ENCODE measurements around the gene CWF19L2. TPM values are rescaled to one million over a fixed set of nuclear protein-coding genes. Genes with fewer than 3 reads are reported as not detected.

The CWF19L2 gene
- total RNA-seq, 4 donors from 2014 or later = 6.9 to 36.4 (median 13.0) TPM

DNA sequence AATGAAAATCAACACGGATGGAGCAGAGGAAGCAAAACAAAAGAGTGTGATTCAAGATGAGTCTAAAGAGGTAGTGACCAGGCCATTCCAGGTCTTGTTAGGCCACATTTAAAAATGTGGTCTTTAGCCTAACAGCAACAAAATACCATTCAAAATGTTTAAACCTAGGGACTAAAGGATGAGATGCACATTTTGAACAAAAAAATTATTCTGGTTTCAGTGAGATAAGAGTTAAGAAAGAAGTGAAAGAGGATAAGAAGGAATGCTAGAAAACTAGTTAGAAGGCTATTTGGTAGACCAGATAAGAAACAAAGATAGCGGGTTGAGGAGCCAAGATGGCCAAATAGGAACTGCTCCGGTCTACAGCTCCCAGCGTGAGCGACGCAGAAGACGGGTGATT lies 85.2 kb downstream of the CWF19L2 start:
- H3K27me3 ChIP-seq = no peaks in the 10 kb centered on the region
- 83% methylated on average over 7 of the region's 7 CpGs for WGBS
- no peak overlapping the region for H3K27ac ChIP-seq
- no peak for DNase-seq (ENCODE audit: low spot score in 2 of 2)
- H3K4me1 ChIP-seq = no peaks in the 10 kb centered on the region
- H3K4me3 ChIP-seq = no peak overlapping the region
- no peaks in the 10 kb centered on the region for H3K36me3 ChIP-seq
- no peaks in the 10 kb centered on the region for H3K9me3 ChIP-seq
- TF ChIP-seq POLR2AphosphoS5 (IDR thresholded peaks at IDR 0.05) (no peak), POLR2A (IDR thresholded peaks at IDR 0.05) (no peak), EP300 (IDR thresholded peaks at IDR 0.05) (no peak)
- TF ChIP-seq, protein P1, sequence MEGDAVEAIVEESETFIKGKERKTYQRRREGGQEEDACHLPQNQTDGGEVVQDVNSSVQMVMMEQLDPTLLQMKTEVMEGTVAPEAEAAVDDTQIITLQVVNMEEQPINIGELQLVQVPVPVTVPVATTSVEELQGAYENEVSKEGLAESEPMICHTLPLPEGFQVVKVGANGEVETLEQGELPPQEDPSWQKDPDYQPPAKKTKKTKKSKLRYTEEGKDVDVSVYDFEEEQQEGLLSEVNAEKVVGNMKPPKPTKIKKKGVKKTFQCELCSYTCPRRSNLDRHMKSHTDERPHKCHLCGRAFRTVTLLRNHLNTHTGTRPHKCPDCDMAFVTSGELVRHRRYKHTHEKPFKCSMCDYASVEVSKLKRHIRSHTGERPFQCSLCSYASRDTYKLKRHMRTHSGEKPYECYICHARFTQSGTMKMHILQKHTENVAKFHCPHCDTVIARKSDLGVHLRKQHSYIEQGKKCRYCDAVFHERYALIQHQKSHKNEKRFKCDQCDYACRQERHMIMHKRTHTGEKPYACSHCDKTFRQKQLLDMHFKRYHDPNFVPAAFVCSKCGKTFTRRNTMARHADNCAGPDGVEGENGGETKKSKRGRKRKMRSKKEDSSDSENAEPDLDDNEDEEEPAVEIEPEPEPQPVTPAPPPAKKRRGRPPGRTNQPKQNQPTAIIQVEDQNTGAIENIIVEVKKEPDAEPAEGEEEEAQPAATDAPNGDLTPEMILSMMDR (IDR thresholded peaks at IDR 0.05) = no peak

- no peak for DNase-seq (ENCODE audit: low spot score in 2 of 2)
- Histone ChIP-seq H3K27ac (no peak overlapping the region), H3K27me3 (no peaks in the 10 kb centered on the region), H3K9me3 (no peaks in the 10 kb centered on the region), H3K4me3 (no peak overlapping the region), H3K4me1 (no peaks in the 10 kb centered on the region), H3K36me3 (no peaks in the 10 kb centered on the region)
- WGBS = 38% methylated on average over 1 of the region's 1 CpG
- TF ChIP-seq EP300 (IDR thresholded peaks at IDR 0.05) (no peak), POLR2A (IDR thresholded peaks at IDR 0.05) (no peak), POLR2AphosphoS5 (IDR thresholded peaks at IDR 0.05) (no peak)
- TF ChIP-seq, protein P1 (IDR thresholded peaks at IDR 0.05) = no peak
Observed at GRCh38 chr11:107370390-107370789, 87.2 kb downstream of the CWF19L2 start.

GRCh38 chr11:107359701-107360100 lies 97.9 kb downstream of the CWF19L2 start:
- 82% methylated on average over 4 of the region's 4 CpGs for WGBS
- Histone ChIP-seq H3K9me3 (no peaks in the 10 kb centered on the region), H3K36me3 (no peaks in the 10 kb centered on the region), H3K4me3 (no peak overlapping the region), H3K27me3 (no peaks in the 10 kb centered on the region), H3K4me1 (no peaks in the 10 kb centered on the region), H3K27ac (no peak overlapping the region)
- TF ChIP-seq POLR2A (IDR thresholded peaks at IDR 0.05) = no peak
- no peak for TF ChIP-seq EP300 (IDR thresholded peaks at IDR 0.05)
- TF ChIP-seq POLR2AphosphoS5 (IDR thresholded peaks at IDR 0.05) = no peak
- TF ChIP-seq, protein P1 (IDR thresholded peaks at IDR 0.05) = no peak
- no peak for DNase-seq (ENCODE audit: low spot score in 2 of 2)

- Histone ChIP-seq H3K27ac (no peak overlapping the region), H3K4me1 (no peaks in the 10 kb centered on the region), H3K9me3 (no peaks in the 10 kb centered on the region), H3K27me3 (no peaks in the 10 kb centered on the region), H3K4me3 (no peak overlapping the region), H3K36me3 (no peaks in the 10 kb centered on the region)
- DNase-seq (ENCODE audit: low spot score in 2 of 2) = no peak
- TF ChIP-seq, protein P1 (IDR thresholded peaks at IDR 0.05) = no peak
- TF ChIP-seq POLR2A (IDR thresholded peaks at IDR 0.05) (no peak), POLR2AphosphoS5 (IDR thresholded peaks at IDR 0.05) (no peak)
- WGBS = 48% methylated on average over 1 of the region's 1 CpG
Observed at GRCh38 chr11:107357877-107358276, 99.7 kb downstream of the CWF19L2 start.

- Histone ChIP-seq H3K27me3 (no peaks in the 10 kb centered on the region), H3K36me3 (peaks cover 19% of the 10 kb centered on the region), H3K27ac (no peak overlapping the region), H3K4me3 (no peak overlapping the region), H3K4me1 (no peaks in the 10 kb centered on the region), H3K9me3 (no peaks in the 10 kb centered on the region)
- 95% methylated on average over 2 of the region's 2 CpGs for WGBS
- TF ChIP-seq, protein P1 (IDR thresholded peaks at IDR 0.05) = no peak
- TF ChIP-seq POLR2AphosphoS5 (IDR thresholded peaks at IDR 0.05) (no peak), POLR2A (IDR thresholded peaks at IDR 0.05) (no peak), EP300 (IDR thresholded peaks at IDR 0.05) (no peak)
- no peak for DNase-seq (ENCODE audit: low spot score in 2 of 2)
Observed at GRCh38 chr11:107354780-107355179, 102.8 kb downstream of the CWF19L2 start.

All from suprapubic skin (tissue), 4 donors.